ELR (cell line): Measurements from ENCODE around the gene COL26A1.
A peak's percentile ranks its signal among the peaks of the same experiment; 100 is the strongest.
"Not testable (repeated sequence)": the region's sequence is repeated elsewhere in the genome, so short reads cannot be mapped to it uniquely, and the experiment has no call there.

ENCODE experiments used
- DNase-seq: peaks from one replicate; pipeline ENCODE4 v3.0.0-alpha.2; 2015; ENCODE audit warnings: low read depth

Gene COL26A1

GRCh38 chr7:101362334-101363195 lies at the start of gene COL26A1:
COL26A1 (plus strand) TSS chr7:101362875; CDS start chr7:101363033, 158 bp downstream.
- DNase-seq, result peak; percentile 23

DNA sequence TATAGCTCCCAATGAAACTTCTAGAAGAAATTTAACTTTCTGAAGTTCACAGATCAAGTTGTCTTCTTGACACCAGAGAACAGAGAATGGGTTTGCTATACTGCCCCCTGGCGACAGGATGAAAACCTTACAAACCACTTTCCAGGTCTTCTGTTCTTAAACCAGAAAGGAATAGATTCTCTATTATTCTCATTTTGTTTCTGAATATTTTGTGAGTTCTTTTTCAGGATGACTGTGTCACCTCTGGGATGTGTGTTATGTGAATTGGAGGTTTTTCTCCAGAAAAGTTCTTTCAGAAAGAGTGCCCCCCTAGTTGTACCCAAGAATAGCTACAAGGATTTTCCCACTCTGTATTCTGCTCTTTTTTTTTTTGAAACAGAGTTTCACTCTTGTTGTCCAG lies 47.3 kb upstream of the COL26A1 start:
- DNase-seq, result peak; percentile 55

DNA sequence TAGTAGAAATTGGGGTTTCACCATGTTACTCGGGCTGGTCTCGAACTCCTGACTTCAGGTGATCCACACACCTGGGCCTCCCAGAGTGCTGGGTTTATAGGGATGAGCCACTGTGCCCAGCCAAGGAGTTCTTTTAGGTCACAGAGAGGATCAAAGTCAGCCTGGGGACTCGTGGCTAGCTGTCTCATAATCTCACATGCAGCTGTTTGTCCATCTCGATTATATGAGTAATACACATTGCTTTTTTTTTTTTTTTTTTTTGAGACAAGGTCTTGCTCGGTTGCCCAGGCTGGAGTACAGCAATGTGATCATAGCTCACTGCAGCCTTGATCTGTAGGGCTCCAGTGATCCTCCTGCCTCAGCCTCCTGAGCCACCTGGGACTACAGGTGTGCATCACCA lies 43.3 kb upstream of the COL26A1 start:
- peak; percentile 7 for DNase-seq

DNA sequence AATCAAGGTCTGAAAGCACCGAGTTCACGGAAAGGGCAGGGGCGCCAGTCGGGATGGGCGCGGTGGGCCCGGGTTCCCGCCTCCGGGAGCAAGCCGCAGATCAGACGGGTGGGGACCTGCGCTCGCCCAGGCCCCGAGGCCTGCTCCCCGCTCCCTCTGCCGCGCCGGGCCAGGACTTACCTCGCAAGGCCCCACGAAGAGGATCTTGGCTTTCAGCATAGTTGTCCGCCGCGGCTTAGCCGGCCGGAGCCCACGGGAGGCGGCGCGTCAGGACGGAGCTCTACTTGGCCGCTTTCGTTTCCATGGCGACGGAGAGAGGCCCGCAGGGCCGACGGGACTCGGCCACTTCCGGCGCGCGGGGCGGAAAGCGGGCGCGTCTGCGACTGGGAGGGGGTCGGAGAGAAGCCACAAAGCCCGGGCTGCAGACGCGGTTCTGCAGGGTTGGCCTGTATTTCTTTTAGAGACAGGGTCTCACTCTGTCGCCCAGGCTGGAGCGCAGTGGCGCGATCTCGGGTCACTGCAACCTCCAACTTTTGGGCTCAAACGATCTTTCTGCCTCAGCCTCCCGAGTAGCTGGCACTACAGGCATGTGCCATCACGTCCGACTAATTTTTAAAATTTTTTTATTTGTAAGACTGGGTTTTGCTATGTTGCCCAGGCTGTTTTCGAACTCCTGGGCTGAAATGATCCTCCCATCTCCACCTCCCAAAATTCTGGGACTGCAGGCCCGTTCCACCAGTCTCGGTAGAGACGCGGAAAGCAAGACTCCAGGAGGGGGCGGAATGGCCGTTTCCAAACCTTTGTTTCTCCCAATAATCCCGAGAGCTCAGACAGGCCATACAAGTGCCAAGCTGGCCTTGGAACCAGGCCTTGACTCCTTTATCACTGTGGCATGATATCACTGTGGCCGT lies 40.9 kb upstream of the COL26A1 start, which contains the start of gene IFT22:
Gene IFT22, minus strand, starts transcription at position 322 of the 911 bp plus-strand sequence. Its CDS starts 103 bp downstream, at position 219.
- DNase-seq, result peak; percentile 94

DNA sequence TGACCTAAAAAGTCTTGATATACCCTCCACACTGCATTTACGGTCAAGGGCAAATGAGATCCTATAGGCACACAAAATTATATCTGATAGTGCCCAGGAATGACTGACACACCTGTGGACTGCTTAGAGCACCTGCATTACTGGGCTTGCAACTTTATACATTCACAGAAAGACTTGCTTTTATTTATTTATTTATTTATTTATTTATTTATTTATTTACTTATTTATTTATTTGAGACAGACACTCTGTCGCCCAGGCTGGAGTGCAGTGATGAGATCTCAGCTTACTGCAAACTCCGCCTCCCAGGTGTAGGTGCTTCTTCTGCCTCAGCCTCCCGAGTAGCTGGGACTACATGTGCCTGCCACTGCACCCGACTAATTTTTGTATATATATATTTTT lies 34.5 kb upstream of the COL26A1 start:
- no peak for DNase-seq

DNA sequence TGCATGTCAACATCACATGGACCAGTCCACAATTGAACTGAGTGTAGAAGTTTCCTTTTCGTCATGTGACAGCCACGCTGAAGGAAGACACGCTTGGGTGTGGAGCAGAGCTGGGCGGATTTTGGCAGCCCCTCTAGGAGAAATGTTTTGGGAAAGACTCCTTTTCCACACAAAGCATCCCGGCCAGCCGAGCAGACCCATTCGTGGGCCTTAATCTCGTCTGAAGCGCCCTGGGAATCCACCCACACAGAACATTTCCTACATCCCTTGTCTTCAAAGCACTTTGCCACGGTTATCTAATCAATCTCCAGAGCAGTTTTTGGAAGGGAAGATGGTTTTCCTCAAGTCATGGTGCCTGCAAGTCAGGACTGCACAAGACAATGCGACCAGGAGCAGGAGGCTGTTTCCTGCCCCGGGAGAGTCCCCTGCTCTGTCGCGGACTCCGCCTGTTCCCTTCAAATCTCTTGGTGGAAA lies 32.6 kb upstream of the COL26A1 start:
- no peak for DNase-seq

DNA sequence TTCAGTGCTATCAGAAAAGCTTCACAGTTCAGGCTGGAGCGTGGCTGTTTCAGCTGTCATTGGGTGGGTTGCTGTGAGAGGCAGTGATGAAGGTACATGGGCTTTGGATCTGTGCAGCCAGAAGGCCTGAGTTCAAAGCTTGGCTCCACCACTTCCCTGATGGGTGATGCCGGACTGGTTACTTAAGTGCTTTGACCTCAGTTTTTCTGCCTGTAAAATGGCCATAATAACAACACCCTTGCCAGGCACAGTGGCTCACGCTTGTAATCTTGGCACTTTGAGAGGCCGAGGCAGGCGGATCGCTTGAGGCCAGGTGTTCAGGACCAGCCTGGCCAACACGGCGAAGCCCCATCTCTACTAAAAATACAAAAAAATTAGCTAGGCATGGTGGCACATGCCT lies 30.6 kb upstream of the COL26A1 start:
- no peak for DNase-seq

DNA sequence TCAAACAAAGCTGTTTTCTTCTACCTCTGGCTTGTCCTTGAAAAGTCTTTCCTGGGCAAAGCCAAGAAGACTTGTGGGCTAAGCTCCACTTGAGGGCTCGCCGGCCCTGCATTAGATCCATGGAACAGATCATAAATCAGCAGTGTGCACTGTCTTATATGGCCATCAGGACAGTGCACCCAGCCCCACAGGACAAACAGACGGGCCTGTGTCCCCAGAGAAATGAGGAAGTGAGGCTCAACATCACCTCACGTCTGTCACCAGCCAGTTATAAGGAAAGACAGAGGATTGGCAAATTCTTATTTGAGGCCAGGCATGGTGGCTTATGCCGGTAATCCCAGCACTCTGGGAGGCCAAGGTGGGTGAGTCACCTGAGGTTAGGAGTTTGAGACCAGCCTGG lies 28.8 kb upstream of the COL26A1 start:
- DNase-seq, result no peak

GRCh38 chr7:101340379-101340778 lies 22.3 kb upstream of the COL26A1 start:
- DNase-seq, result no peak

DNA sequence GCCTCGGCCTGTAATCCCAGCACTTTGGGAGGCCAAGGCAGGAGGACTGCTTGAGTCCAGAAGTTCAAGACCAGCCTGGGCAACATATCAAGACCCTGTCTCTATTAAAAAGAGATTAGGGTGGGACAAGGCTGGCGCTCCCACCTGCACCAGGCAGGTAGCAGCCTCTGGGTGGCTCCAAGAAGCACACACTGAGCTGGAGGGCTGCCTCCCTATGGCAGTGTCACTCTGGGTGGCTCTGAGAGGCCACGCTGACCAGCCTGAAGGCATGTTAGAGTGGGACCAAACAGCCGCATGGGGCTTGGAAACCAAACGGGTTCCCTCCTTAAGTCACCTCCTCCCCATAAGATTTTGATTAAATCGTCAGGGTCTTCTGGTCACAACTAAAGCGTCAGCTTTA lies 19.8 kb upstream of the COL26A1 start:
- no peak for DNase-seq

GRCh38 chr7:101347477-101347876 lies 15.2 kb upstream of the COL26A1 start:
- DNase-seq, result no peak

DNA sequence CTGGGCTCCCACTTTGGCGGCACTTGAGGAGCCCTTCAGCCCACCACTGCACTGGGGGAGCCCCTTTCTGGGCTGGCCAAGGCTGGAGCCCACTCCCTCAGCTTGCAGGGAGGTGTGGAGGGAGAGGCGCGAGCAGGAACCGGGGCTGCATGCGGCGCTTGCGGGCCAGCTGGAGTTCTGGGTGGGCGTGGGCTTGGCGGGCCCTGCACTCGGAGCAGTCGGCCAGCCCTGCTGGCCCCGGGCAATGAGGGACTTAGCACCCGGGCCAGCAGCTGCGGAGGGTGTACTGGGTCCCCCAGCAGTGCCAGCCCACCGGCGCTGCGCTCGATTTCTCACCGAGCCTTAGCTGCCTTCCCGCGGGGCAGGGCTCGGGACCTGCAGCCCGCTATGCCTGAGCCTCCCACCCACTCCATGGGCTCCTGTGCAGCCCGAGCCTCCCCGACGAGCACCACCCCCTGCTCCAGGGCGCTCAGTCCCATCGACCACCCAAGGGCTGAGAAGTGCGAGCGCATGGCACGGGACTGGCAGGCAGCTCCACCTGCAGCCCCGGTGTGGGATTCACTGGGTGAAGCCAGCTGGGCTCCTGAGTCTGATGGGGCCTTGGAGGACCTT lies 14.1 kb upstream of the COL26A1 start:
- not testable (repeated sequence) for DNase-seq

GRCh38 chr7:101349300-101349699 lies 13.4 kb upstream of the COL26A1 start:
- DNase-seq, result not testable (repeated sequence)

DNA sequence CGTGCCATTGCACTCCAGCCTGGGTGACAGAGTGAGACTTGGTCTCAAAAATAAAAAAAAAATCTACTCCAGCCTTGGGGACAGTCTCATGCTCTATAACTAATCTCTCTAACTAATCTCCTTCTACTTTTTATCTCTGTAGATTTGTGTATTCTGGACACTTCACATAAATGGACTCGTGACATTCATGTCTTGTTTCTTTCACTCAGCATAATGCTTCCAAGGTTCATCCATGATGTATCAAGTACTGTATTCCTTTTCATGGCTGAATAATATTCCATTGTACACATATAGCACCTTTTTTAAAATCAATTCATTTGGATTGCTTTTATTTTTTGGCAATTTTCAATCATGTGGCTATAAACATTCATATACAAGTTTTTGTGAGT lies 9.8 kb upstream of the COL26A1 start:
- DNase-seq, result no peak

- DNase-seq, result no peak
Measured at GRCh38 chr7:101357433-101357832, 5.2 kb upstream of the COL26A1 start.

- DNase-seq, result no peak
Measured at GRCh38 chr7:101363196-101363733, 590 bp downstream of the COL26A1 start.

DNA sequence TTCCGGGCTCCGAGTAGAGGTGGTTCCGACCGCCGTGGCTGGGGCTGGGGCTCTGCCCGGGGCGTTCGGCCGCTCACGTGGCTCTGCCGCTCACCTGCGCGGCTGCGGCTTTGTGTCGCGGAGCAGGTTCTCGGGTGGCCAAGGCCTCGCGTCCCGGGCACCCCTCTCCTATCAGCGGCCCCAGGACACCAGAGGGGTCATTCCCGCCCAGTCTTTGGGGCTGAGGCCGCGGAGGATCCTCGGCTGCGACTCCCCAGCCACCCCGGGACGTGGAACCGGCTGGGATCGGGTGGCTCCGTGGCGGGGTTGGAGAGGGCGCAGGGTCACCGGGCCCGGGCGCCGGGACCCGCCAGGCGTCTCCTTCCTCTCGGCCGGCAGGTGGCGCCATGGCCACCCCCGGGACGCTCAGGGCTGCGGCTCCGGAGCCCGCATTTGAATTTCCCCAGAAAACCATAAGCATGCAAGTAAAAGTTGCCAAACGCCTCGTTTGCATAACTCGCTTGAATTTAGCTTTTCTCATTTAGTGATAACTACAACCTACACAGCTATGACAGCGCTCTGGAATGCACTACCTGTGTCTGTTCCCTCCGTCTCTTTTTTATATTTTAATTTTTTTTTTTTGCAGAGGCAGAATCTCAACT lies 1.2 kb downstream of the COL26A1 start:
- DNase-seq, result peak; percentile 54

- DNase-seq, result no peak
Measured at GRCh38 chr7:101365956-101366355, 3.3 kb downstream of the COL26A1 start.

DNA sequence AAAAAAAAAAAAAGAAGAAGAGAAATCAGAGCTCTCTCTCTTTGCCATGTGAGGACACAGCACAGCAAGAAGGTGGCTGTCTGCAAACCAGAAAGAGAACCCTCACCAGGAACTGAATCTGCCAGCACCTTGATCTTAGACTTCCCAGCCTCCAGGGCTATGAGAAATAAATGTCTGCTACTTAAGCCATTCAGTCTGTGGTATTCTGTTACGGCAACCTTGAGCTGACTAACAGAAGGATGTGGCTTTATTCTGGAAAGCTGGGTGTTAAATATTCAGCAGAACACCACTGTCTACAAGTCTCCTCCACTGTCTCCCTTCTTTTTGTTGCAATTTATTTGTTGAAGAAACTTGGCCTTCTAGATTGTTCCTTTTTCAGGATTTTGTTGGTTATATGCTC lies 5.0 kb downstream of the COL26A1 start:
- DNase-seq, result no peak

DNA sequence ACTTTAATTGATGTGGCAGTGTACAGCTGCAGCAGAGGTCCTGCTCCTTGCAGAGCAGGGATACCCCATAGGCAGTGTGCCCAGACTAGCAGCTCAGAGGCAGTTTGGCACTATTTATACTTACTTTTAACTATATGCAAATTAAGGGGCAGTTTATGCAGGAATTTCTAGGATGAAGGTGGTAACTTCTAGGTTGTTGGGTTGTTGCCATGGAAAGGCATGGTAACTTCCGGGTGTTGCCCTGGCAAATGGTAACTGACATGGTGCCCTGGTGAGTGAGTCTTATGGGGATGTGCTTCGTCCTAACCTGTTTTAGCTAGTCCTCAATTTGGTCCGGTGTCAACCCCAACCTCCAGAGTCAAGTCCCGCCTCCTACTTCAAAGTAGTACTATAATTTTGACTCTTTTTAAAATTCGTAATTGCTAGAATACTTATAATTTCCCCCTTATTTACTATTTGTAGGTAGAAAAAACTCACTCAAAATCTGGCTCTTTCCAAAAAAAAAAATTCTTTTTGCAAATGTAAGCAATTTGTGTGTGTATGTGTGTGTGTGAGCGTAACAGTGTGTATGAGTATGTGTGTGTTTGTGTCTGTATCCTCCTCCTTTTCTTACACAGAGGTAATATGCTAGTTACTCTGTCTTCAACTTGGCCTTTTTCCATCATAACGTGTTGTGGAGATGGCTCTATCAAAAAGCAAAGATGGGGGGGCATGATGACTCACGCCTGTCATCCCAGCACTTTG lies 5.9 kb downstream of the COL26A1 start:
- DNase-seq, result no peak

GRCh38 chr7:101370836-101371235 lies 8.2 kb downstream of the COL26A1 start:
- DNase-seq, result no peak
